ENCODE measurements around the gene NMNAT2.

DNA sequence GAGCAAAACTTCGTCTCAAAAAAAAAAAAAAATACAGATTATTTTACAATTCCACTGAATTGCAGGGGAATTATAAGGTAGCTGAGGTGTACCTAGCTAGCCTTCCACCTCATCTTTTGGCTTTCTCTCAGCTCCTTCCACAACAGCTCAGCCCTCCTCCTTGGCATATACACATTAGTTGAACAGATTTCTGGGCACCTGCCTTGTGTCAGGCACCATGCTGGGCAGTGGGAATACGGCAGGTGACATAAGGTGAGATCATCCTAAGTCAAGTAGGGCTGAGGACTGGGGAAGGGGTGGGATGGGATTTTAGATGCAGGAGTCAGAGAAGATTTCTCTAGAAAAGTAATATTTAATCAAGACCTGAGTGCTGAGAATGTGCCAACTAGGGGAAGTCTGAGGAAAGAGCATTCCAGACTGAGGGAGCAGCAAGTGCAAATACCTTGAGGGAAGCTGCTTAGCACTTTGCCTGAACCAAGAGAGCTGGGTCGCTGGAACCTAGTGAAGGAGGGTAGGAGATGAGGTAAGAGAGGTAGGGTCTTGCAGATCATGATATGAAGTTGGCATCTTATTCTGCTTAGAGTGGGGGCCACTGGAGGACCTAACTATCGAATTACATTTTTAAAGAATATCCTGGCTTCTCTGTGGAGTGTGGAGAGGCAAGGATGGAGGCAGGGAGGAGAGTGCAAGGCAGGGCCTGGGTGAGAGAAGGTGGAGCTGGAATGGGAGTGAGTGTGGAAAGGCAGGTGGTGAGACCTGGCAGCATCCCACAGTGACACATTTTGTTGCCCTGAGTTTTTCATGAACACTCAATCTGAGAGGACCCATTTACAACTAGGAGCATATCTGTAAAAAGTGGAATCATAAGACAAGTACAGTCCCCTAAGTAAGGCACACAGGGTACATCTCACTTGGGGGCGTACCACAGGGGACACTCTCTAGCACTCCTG, 203.9 kb downstream of the NMNAT2 start:
- TF ChIP-seq, protein P1, sequence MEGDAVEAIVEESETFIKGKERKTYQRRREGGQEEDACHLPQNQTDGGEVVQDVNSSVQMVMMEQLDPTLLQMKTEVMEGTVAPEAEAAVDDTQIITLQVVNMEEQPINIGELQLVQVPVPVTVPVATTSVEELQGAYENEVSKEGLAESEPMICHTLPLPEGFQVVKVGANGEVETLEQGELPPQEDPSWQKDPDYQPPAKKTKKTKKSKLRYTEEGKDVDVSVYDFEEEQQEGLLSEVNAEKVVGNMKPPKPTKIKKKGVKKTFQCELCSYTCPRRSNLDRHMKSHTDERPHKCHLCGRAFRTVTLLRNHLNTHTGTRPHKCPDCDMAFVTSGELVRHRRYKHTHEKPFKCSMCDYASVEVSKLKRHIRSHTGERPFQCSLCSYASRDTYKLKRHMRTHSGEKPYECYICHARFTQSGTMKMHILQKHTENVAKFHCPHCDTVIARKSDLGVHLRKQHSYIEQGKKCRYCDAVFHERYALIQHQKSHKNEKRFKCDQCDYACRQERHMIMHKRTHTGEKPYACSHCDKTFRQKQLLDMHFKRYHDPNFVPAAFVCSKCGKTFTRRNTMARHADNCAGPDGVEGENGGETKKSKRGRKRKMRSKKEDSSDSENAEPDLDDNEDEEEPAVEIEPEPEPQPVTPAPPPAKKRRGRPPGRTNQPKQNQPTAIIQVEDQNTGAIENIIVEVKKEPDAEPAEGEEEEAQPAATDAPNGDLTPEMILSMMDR (IDR thresholded peaks at IDR 0.05), result no peak
- no peak for TF ChIP-seq POLR2A (IDR thresholded peaks at IDR 0.05)

All from Peyer's patch (tissue), 4 donors.